Measurements from ENCODE around the gene CAMK2A.

The CAMK2A gene

DNA sequence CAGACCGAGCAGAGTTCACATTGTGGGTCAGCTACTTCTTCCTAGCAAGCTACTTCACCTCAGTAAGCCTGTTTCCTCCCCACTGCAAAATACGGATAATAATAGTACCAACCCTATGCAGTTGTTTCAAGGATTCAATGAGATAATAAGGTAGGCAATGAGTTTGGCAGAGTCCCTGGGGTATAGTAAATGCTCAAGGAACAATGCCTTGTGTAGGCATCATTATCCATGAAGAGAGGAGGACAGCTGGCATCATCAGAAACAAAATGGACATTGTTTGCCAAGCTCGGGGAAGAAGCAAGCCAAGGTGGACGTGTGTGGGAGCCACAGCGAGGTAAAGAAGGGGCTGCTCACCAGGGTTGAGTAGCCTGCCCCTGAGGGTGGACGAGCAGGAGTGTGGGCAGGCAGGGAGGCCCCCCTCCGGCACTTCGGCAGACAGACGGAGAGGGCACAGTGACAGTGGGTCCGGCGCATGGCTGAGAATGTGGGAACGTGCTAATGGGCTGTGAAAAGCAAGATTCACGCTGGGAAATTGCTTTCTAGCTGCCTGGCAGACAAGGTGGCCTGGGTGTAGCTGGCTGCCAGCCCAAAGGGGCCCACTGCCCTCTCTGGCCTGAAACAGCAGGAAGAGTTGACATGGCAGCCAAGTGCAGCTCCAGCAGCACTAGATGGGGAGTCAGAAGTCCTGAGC is 10.1 kb downstream of the CAMK2A start:
- DNase-seq (ENCODE audit: low read depth, low spot score): no peak

DNA sequence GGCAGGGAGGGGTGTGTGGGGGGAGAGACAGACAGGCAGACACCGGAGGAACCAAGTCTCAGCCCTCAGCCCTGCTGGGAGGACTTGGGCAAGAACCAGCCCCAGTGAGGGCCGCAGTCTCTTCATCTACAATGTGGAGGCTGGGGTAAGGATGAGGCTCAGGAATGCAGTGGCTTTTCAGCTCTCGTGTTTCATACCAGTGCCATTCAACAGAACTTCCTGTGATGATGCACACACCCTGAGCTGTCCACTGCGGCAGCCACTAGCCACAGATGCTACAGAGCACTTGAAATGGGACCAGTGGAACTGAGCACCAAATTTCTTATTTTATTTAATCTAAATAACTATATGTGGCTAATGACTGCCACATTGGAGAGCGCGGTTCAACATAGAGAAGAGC is 10.7 kb downstream of the CAMK2A start:
- DNase-seq (ENCODE audit: low read depth, low spot score): no peak

DNA sequence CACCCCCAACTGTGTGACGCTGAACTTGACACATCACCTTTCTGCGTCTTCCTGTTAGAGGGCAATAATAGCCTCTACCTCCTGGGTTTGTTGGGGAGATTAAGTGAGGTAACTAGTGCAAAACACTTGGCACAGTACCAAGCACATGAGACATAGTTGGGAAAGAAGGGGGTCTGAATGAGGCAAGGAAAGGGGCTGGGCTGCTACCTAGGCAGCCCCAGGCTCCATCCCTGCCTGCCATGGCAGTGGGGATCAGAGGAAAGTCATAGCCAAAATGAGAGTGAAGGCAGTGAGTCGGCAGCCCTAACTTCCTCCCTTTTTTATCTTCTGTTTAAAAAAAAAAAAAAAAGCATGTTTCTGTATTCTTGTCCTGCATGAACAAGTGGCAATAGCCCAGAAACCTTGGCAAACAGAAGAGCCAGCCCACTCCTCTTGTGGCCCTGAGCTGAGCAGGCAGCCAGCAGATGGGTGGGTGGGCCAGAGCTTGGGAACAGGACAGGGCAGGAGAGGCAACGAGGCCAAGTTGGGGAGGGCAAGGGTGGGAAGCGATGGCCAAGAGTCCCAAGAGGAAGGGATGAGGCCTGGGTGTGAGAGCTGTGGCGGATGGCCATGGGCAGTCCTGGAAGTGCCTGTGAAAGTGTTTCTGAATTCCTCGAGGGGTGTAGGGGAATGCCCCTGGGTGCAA is 11.4 kb downstream of the CAMK2A start:
- no peak for DNase-seq (ENCODE audit: low read depth, low spot score)

DNA sequence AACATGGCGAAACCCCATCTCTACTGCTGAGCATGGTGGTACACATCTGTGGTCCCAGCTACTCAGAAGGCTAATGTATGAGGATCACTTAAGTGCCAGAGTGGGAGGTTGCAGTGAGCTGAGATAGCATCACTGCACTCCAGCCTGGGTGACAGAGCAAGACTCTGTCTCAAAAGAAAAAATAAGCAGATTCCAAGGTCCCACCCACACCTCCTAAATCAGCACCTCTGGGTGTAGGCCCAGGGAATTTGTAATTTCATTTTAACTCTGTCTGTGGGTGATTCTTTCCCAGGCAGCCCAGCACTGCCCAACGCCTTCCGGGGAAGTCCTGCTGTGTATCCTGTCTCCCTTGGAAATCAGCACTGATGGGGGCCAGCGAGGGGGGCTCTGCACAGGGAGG is 12.5 kb downstream of the CAMK2A start:
- no peak for DNase-seq (ENCODE audit: low read depth, low spot score)

DNA sequence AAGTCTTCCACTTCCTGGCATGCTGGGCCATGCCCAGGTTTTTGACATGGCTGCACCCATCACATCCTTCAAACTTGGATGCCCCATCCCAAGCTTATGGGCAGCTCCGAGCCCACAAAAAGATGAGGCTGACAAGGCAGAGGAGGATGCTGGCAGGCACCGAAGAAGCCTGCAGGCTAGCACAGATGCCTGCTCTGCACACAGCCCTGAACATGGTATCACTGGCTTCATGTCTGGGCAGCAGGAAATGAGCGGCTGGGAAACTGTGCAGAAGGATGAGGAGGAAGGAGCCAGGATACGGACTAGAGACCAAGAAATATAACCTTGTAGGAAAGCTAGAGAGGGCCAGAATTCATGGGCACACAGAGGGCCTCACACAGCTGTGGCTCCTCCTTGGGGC is 14.8 kb downstream of the CAMK2A start:
- DNase-seq (ENCODE audit: low read depth, low spot score): no peak

DNA sequence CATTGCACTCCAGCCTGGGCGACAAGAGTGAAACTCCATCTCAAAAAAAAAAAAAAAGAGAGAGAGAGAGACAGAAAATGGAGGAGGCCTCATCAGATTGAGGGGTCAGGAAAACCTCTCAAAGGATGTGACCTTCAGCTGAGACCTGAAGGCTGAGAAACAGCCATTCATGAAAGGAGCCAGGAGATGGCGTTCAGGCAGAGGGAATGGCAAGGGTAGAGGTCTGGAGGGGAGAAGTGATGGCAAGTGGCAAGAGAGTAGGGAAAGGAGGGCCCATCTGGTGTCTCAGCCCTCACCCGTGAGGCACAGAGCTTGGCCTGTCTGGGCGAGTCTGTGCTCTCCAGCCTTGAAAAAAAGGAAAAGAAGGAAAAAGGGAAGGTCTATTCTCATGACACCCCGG is 17.0 kb downstream of the CAMK2A start:
- no peak for DNase-seq (ENCODE audit: low read depth, low spot score)

DNA sequence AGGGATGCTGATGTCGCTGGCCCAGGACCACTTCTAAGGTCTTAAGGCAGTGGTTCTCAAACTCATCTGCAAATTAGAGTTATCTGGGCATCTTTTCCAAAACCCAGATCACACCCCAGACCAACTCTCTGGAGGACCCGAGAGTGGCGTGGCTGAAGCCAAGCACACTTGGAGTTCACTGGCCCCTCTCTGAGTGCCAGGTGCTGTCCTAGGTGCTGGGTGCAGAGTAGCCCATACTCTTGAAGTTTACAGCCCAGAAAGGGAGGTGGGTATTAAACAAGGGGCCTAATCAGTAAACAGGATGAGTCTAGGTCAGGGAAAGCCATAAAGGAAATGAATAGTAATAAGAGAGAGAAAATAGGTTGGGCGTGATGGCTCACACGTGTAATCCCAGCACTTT is 17.6 kb downstream of the CAMK2A start:
- DNase-seq (ENCODE audit: low read depth, low spot score): no peak

DNA sequence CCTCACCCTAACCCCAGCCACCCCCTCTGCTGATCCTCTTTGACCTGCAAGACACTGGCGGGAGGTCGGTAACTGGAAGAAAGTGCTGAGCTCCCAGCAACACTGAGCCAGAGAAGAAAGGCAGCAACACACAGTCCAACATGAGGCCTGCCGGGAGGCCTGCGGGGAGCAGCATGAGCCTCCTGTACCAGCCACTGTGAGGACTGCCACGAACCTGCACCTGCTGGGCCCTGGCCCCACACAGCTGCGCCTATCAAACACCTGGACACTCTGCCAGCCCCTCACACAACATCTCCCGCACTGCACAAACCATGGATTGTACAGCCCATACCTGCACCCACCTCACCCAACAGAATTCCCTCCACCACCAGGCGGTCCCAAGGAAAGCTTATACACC is 18.3 kb downstream of the CAMK2A start:
- no peak for DNase-seq (ENCODE audit: low read depth, low spot score)

DNA sequence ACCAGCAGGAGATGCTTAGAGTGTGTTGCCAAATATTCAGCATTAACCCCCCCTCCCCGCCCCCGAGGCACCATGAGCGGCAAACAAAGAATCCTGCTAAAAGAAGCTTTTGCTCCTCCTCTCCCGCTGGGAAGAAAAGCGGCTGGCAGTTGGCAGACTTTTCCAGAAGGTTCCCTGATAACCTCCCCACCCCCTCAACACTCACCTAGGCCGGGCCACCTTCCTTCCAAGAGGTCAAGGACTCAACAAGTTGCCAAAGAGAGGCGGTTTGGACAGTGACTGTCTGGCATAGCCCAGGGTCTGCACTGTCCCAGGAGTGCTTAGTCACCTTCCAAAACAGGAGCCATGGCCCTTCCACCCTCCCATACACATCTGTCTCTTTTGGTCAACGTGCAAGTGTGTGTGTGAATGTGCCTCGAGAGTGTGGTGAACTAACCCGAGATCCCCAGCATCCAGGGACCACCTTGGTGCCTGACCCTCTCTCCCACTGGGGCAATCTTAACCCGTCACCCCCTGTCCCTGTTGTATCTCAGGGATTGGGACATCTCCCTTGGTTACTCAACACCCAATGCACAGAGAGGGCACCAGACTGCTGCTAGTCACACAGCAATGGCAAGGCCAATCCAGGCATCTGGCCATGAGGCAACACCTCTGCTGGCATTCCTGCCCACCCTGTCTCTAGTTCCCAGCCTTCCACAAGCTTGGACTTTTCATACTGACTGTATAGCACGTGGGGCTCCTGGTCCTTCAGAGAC is 18.9 kb downstream of the CAMK2A start:
- no peak for DNase-seq (ENCODE audit: low read depth, low spot score)

DNA sequence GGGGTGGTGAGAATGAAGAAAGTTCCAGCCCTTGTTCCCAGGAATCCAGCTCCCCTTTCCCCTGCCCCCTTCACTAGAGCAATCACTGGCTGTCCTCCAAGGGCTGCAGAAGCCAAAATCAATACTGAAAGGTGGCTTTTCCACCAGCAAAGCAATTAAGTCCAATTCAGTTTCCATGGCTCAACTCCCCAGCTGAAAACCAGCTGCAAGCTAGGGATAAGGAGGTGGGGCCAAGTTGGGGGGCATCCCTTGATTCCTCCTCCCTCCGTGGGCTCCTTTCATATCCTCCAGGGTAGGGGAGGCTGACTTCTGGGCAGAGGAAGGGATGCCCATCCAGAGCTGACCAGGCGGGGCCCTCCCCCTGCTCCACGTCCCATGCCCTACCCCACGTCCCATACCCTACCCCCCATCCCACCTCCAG is 22.7 kb downstream of the CAMK2A start:
- no peak for DNase-seq (ENCODE audit: low read depth, low spot score)

DNA sequence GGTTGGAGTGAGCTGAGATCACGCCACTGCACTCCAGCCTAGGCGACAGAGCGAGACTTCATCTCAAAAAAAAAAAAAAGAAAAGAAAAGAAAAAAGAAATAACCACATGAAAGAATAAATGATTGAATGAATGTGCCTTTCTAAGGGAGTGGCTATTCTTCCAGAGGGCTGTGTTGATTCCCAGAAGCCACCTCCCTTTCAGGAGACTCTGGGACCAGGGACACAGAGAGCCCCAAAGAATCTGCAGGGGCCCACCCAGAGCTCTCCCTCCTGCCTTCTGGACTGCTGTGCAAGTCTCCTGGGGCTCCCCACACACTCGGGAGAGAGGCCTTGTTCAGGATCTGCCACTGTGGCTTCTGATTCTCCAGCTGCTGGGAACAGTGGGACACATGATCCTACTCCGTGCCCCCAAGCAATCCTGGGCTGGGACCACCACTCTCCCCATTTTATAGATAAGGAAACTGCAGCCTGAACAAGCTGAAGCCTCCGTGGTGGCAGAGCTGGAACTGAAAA is 23.6 kb downstream of the CAMK2A start:
- DNase-seq (ENCODE audit: low read depth, low spot score): no peak

DNA sequence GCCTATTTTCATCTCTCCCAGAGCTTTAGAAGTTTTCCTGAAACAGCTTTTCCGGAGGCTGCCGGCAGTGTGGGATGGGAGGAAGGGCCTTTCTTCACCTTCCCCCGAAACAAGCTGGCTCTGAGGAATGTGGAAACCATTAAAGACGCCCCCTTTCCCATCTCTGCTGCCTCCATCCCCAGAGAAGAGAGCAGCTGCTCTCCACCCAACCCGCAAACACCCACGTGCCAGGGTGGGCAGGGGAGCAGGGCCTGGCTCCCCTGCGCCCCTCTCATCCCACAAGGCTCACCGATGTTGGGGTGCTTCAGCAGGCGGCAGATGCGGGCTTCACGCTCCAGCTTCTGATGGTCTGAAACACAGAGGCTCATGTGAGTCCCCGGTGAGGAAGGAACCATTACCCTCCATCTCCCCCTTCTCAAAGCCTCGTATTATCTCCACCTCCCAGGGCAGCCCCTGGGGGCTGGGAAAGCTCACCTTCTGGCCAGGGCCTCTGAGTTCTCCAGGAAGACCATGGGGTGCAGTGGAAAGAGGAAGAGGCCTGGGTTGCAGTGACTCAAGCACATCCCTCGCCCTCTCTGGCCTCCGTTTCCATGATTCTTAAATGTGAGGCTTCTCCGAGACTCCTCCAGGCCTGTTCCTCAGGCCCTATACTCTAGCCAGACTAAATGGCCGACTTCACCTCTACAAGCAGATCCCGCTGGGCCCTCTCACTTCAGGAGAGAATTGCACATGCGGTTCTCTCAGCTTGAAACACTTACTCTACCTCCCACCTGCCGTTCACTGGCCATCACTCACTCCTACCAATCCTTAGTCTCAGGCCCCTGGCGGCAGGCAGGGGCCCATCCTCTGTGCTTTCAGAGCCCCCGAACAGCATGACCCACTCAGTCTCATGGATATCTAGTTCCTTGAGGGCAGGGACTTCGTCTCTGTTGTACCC is 24.6 kb downstream of the CAMK2A start:
- DNase-seq (ENCODE audit: low read depth, low spot score): no peak

DNA sequence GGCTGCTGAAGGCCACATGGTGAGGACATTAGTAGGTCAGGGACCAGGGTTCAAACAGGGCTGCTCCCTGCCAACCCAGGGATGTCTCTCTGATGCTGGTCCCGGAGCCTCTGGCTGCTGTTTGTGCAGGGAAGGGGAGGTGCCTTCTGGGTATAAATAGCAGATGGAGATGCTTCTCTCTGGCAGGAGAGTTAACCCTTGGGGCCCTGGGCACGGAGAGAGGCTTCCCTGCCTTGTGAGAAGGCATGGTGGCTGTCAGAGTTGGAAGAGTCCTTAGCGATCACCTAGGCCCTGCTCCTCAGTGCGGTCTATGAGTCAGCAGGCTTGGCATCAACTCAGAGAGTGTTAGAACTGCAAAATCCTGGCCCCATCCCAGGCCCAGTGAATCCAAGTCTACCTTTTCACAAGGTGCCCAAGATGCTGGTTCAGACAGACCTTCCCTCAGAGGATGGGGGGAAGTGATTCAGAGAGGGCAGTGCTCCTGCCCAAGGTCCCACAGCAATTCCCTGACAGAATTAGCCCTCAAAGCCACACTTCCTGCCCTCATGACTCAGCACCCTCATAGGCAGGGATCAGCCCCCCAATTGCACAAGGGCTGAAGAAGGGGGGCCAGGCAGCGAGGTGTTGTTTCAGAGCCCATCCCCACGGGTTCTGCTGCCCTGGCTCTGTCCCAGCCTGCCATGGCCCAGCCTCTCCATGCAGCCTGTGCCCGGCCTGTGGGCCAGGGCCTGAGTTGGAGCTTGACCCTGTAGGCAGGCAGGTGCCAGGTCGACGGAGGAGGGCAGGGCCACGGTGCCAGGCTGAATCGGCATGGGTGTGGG is 25.6 kb downstream of the CAMK2A start:
- no peak for DNase-seq (ENCODE audit: low read depth, low spot score)

DNA sequence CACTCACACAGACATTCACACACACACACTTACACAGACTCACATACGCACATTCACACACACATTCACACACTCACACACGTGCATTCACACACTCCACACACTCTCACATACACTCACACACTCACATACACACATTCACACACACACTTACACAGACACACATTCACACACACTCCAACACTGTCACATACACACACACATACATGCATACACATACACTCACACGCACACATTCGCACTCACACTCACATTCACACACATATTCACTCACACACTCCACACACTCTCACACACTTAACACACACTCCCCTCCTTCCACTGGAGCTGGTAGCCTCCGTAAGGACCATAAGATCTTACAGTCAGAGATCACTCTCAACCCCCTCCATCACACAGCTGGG is 26.2 kb downstream of the CAMK2A start:
- no peak for DNase-seq (ENCODE audit: low read depth, low spot score)

DNA sequence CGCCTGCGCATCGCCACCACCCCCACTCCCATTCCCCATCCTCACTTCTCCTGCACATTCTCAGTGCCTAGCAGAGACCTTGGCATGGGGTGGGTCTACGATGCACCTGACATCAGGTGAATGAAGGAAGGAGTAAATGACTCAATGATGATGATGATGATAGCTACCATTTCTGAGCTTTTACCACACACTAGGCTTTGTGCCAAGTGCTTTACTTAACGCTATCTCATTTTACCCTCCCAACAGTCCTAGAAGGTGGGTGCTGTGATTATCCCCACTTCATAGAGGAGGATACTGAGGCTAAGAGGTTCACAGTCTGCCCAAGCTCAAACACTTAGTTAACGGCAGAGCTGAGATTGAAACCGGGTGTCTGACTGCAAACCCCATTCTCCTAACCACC is 27.1 kb downstream of the CAMK2A start:
- no peak for DNase-seq (ENCODE audit: low read depth, low spot score)

DNA sequence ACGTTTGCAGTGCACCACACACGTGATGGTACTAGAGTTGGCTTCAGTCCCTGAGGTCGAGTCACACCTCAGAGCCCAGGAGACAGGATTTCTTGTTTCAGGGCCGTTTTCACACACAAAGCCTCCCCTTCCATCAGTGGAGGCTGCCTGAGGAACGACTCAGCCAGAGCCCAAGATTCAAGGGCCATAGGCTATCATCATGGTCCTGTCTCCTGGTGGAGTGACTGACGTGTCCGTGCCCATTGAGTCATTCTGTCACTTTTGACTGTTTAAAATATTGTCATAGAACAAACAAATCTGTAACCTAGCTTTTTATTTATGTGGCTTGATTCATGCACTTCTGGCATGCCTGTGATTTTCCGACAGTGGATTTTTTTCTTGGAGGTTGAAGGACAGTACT is 28.3 kb downstream of the CAMK2A start:
- no peak for DNase-seq (ENCODE audit: low read depth, low spot score)

DNA sequence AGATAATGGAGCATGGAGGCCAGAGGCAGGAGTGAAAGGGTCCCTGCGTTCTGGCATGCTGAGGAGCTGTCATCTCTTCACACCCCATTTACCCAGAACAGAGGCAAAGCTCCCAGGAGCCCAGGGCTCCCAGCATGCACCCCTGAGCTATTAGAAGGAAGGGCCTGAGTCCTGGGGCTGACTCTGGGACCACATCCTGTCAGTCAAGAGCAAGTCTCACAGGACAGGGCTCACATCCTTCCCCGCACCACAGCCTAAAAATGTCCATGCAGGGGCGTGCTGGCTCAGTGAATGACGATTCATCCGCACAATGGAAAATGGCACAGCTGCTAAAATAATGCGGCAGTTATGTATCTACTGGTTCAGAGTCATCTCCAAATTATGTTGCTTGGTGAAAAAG is 31.4 kb downstream of the CAMK2A start:
- no peak for DNase-seq (ENCODE audit: low read depth, low spot score)

DNA sequence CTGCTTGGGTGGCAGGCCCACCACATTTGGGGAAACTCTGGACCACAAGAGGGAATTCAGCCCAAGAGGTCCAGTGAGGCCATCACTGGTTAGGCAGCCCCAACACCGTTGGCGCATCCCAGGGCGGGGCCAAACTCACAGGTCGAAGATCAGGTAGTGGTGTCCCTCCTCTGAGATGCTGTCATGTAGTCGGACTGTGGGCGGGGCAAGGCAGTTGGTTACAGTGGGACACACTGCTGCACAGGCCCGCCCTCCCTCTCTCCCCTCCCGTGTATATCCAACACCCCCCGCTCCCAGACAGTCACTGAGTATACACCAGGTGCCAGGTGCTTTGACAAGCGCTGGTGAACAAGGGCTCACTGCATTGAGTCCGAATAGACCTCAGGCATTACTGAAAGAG is 32.1 kb downstream of the CAMK2A start:
- no peak for DNase-seq (ENCODE audit: low read depth, low spot score)

DNA sequence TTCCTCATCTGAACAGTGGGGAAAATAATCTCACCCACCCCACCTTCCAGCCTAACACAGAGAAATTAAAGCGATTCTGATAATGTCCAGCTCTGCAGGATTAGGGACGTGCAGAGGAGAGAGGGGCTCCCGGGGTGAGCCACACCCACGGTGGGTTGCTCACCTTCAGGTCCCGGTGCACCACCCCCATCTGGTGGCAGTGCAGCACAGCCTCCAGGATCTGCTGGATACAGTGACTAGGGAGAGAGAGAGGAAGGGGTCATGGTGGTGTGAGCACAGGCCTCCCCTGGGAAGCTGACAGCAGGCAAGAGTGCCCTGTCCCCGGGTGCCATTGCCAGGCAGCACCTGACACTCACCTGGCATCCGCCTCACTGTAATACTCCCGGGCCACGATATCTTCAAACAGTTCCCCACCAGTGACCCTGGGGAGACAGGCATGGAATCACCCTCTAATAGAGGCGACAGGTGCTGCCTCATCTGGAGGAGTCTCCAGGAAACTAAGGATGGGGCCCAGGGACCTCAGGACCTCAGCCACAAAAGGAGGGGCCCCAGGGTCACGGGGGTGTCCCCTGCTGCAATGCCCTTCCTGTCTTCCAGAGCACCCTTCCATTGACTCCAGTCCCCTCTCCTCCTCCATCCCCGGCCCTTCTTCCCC is 33.0 kb downstream of the CAMK2A start:
- DNase-seq (ENCODE audit: low read depth, low spot score): no peak
